GM12878 (cell line): ENCODE measurements around the gene TMPRSS11F. TPM values are rescaled to one million over a fixed set of nuclear protein-coding genes. Genes with fewer than 3 reads are reported as not detected.

Experiments
- ATAC-seq: fragments of 200-7000 bp; cut with Tn5 transposase; 3 replicates; pipeline ENCODE4 v1.9.1; 2020; ENCODE audit warnings: mild to moderate bottlenecking, moderate library complexity
- BruUV-seq: library from RNA; stranded (reverse); fragments of 400-500 nt; replicated peaks from 2 replicates; lab custom pipeline; 2021; lab: Mats Ljungman, UMichigan
- CTCF ChIA-PET: fragments of 300-600 bp; sonication (Branson Sonifier 250); formaldehyde crosslinking; extraction: SDS; loops from one replicate; lab custom pipeline; 2021; ENCODE audit warnings: inconsistent platforms; lab: Yijun Ruan, JAX
- POLR2A ChIA-PET: fragments of 350-600 bp; formaldehyde crosslinking; extraction: SDS; loops from one replicate; lab custom pipeline; 2021; ENCODE audit warnings: inconsistent platforms; lab: Charles Lee
- RAD21 ChIA-PET: fragments of 300-600 bp; sonication (Branson Sonifier 250); formaldehyde crosslinking; loops from one replicate; lab custom pipeline; 2023; ENCODE audit warnings: antibody characterized with exemption; ENCODE audit not compliant: unreplicated experiment; lab: Charles Lee
- SMC1A ChIA-PET: fragments of 300-600 bp; sonication (Branson Sonifier 250); formaldehyde crosslinking; loops from one replicate; lab custom pipeline; 2023; ENCODE audit not compliant: unreplicated experiment, uncharacterized antibody; lab: Charles Lee
- DNase-seq: peaks from one replicate; pipeline ENCODE4 v3.0.0-alpha.2; 2011; ENCODE audit warnings: low read depth, low spot score
- FAIRE-seq: peaks from 3 replicates; lab custom pipeline; 2011; peaks lifted over from hg19 to GRCh38; lab: Jason Lieb, UNC
- H2AFZ ChIP-seq: 2 replicates; pipeline ENCODE4 v1.6.0; 2011; ENCODE audit warnings: low read depth, low read length, control low read depth; ENCODE audit not compliant: control insufficient read depth
- H3K27ac ChIP-seq: 2 replicates; pipeline ENCODE4 v1.5.1; 2011; ENCODE audit warnings: control low read depth; ENCODE audit not compliant: control insufficient read depth, insufficient read depth
- H3K27me3 ChIP-seq, 2 experiments: replicated peaks in 1 of 2; 2 replicates each; pipeline versions ENCODE4 v1.6.0 to v1.6.1; 2011; ENCODE audit warnings: low read length in 1 of 2; ENCODE audit not compliant: control insufficient read depth in 2 of 2, insufficient read depth in 2 of 2
- H3K36me3 ChIP-seq, 2 experiments: 2 replicates each; pipeline ENCODE4 v1.5.1; 2011; ENCODE audit warnings: low read length in 1 of 2; ENCODE audit not compliant: control insufficient read depth in 2 of 2, insufficient read depth in 2 of 2
- H3K4me1 ChIP-seq: 2 replicates; pipeline ENCODE4 v1.6.1; 2011; ENCODE audit warnings: mild to moderate bottlenecking, low read length, moderate library complexity, mixed read lengths; ENCODE audit not compliant: control insufficient read depth, insufficient read depth
- H3K4me2 ChIP-seq: 2 replicates; pipeline ENCODE4 v1.6.0; 2011; ENCODE audit warnings: control low read depth; ENCODE audit not compliant: control insufficient read depth, insufficient read depth
- H3K4me3 ChIP-seq: fragments of 200-600 bp; sonication (generic); 2 replicates; pipeline ENCODE4 v1.5.1; 2016
- H3K79me2 ChIP-seq: 2 replicates; pipeline ENCODE4 v1.6.0; 2011; ENCODE audit warnings: low read length; ENCODE audit not compliant: control insufficient read depth, insufficient read depth
- H3K9ac ChIP-seq: 2 replicates; pipeline ENCODE4 v1.8.0; 2011; ENCODE audit warnings: low read length, control low read depth, mixed read lengths; ENCODE audit not compliant: control insufficient read depth, insufficient read depth
- H3K9me3 ChIP-seq: replicated peaks from 3 replicates; pipeline ENCODE4 v1.5.1; 2011; ENCODE audit warnings: mild to moderate bottlenecking, low read length; ENCODE audit not compliant: control insufficient read depth, insufficient read depth
- H4K20me1 ChIP-seq: 2 replicates; pipeline ENCODE4 v1.6.0; 2011; ENCODE audit not compliant: control insufficient read depth, insufficient read depth
- BRCA1 ChIP-seq: IDR thresholded peaks from 2 replicates; pipeline ENCODE4 v1.6.1; 2011; ENCODE audit warnings: low read depth, low read length, improper control_type of control experiment
- DPF2 ChIP-seq: fragments of 450-650 bp; IDR thresholded peaks from 2 replicates; pipeline ENCODE4 v1.6.1; 2017; ENCODE audit warnings: mild to moderate bottlenecking
- HDGF ChIP-seq: fragments of 450-650 bp; IDR thresholded peaks from 2 replicates; pipeline ENCODE4 v1.6.1; 2016; ENCODE audit warnings: antibody characterized with exemption
- JUND ChIP-seq: IDR thresholded peaks from 2 replicates; pipeline ENCODE4 v1.6.1; 2012; ENCODE audit warnings: low read depth, mild to moderate bottlenecking, low read length, improper control_type of control experiment, moderate library complexity
- MAX ChIP-seq: IDR thresholded peaks from 2 replicates; pipeline ENCODE4 v1.6.1; 2012; ENCODE audit warnings: low read depth, low read length, improper control_type of control experiment
- MTA3 ChIP-seq: IDR thresholded peaks from 2 replicates; pipeline ENCODE4 v1.6.1; 2012; ENCODE audit warnings: low read length, inconsistent platforms, borderline replicate concordance
- NFYA ChIP-seq: IDR thresholded peaks from 2 replicates; pipeline ENCODE4 v1.6.1; 2011; ENCODE audit warnings: low read depth, mild to moderate bottlenecking, low read length, improper control_type of control experiment, borderline replicate concordance
- NKRF ChIP-seq: fragments of 450-650 bp; conservative IDR thresholded peaks from 2 replicates; pipeline ENCODE4 v1.6.1; 2017; ENCODE audit warnings: mild to moderate bottlenecking, moderate library complexity
- PAX5 ChIP-seq: IDR thresholded peaks from 2 replicates; pipeline ENCODE4 v1.6.1; 2011; ENCODE audit warnings: low read depth, low read length, borderline replicate concordance
- PBX3 ChIP-seq: IDR thresholded peaks from 2 replicates; pipeline ENCODE4 v1.6.1; 2011; ENCODE audit warnings: mild to moderate bottlenecking, low read depth, low read length, moderate library complexity; ENCODE audit not compliant: insufficient replicate concordance
- SIN3A ChIP-seq: IDR thresholded peaks from 2 replicates; pipeline ENCODE4 v1.6.1; 2012; ENCODE audit warnings: low read depth, low read length, improper control_type of control experiment
- SP1 ChIP-seq: IDR thresholded peaks from one replicate; pipeline ENCODE4 v1.6.1; 2011; ENCODE audit warnings: low read depth, low read length
- STAT1 ChIP-seq: fragments of 450-650 bp; conservative IDR thresholded peaks from 2 replicates; pipeline ENCODE4 v1.6.1; 2014; ENCODE audit warnings: antibody characterized with exemption, mild to moderate bottlenecking
- TAF1 ChIP-seq: IDR thresholded peaks from 2 replicates; pipeline ENCODE4 v1.6.1; 2011; ENCODE audit warnings: mild to moderate bottlenecking, low read depth, low read length, borderline replicate concordance
- TARDBP ChIP-seq: IDR thresholded peaks from 2 replicates; pipeline ENCODE4 v1.6.1; 2016; ENCODE audit warnings: borderline replicate concordance
- WGBS: methylation state at CpG from one replicate; pipeline ENCODE4 v1.1.6; 2016; ENCODE audit warnings: low lambda C conversion rate; ENCODE audit not compliant: insufficient replicate concordance, insufficient coverage; ENCODE audit errors: missing lambda C conversion rate; 5-methylcytosine and 5-hydroxymethylcytosine counted together
- in situ Hi-C: fragments of 300-500 bp; cut with MboI; formaldehyde crosslinking; loops from 9 replicates; pipeline ENCODE4 v1.14.3; 2018; ENCODE audit warnings: mixed read lengths
- intact Hi-C: fragments of 100-400 bp; cut with micrococcal nuclease; formaldehyde crosslinking; loops from one replicate; pipeline ENCODE4 v1.14.2; 2022; ENCODE audit not compliant: unreplicated experiment
- polyA plus RNA-seq, 11 experiments: library from polyadenylated mRNA; depleted of rRNA in 4 of 11; unstranded in 6 of 11; stranded (reverse) in 5 of 11; fragments of >200 nt; fragmentation: Nextera tagmentation in 4 of 11; fragmentation: Illumina TruSeq in 1 of 11; extraction: Ambion mirVana in 4 of 11; extraction: Trizol in 1 of 11; gene quantifications; 1 replicate in 1 of 11; 2 replicates in 10 of 11; pipeline versions ENCODE4 v1.2.1 to v1.2.3, GENCODE V29; 2011 to 2016; ENCODE audit warnings: inconsistent platforms in 2 of 11, missing spikeins in 2 of 11, low read depth in 1 of 11
- total RNA-seq, 4 experiments: library from RNA; depleted of rRNA in 3 of 4; stranded (reverse); fragments of >200 nt in 3 of 4; fragmentation: Illumina TruSeq in 1 of 4; extraction: Trizol in 1 of 4; gene quantifications; 2 replicates each; pipeline versions ENCODE4 v1.2.1 to v1.2.3, GENCODE V29; 2013 to 2021

The TMPRSS11F gene
- total and polyA plus RNA-seq, 10 of the 15 experiments (the other 5 are each of a cell fraction or from before 2014, with no cell fraction given): not detected

GRCh38 chr4:68176904-68177303 lies 47.2 kb upstream of the TMPRSS11F start:
- TF ChIP-seq MTA3: no peak
- no peak for TF ChIP-seq BRCA1
- no peak for TF ChIP-seq MAX
- no peak for TF ChIP-seq SIN3A
- no peak for TF ChIP-seq TARDBP
- TF ChIP-seq TAF1: no peak
- TF ChIP-seq PAX5: no peak
- TF ChIP-seq NFYA: no peak
- no peak for TF ChIP-seq JUND
- no peak for TF ChIP-seq NKRF
- no peak for TF ChIP-seq DPF2
- no peak for TF ChIP-seq SP1
- no peak for TF ChIP-seq PBX3
- TF ChIP-seq STAT1: no peak
- no peak for TF ChIP-seq HDGF
- Histone ChIP-seq H3K27ac (no peak overlapping the region), H3K4me3 (no peak overlapping the region), H3K79me2 (no peaks in the 10 kb centered on the region), H3K36me3 (no peaks in the 10 kb centered on the region), H3K9ac (no peak overlapping the region), H3K4me2 (no peak overlapping the region), H4K20me1 (no peaks in the 10 kb centered on the region), H3K9me3 (no peaks in the 10 kb centered on the region), H3K4me1 (no peaks in the 10 kb centered on the region), H2AFZ (no peak overlapping the region), H3K27me3 (no peaks in the 10 kb centered on the region)
- 40% methylated on average over 2 of the region's 2 CpGs for WGBS
- RAD21 ChIA-PET: no interaction called here
- CTCF ChIA-PET: interaction anchor here (1.1 to 1.2 kb wide), 3 partner anchors 63 to 751 kb away, joined by 3 read pairs; no protein-coding TSS in a partner anchor
- BruUV-seq: no TSS peak
- FAIRE-seq (no peak), DNase-seq (no peak), ATAC-seq (no peak)
- POLR2A ChIA-PET: no interaction called here
- in situ Hi-C loops (loop anchor here (10.0 kb wide), 1 partner anchor 632 kb away; the partner anchor contains the start of gene CENPC), intact Hi-C loops (loop anchor here (5.0 to 10.0 kb wide), 4 partner anchors 262 to 630 kb away; partner anchors contain the start of gene CENPC)
- SMC1A ChIA-PET: no interaction called here
